ENCODE results near the gene FAM234B.

FAM234B gene

DNA sequence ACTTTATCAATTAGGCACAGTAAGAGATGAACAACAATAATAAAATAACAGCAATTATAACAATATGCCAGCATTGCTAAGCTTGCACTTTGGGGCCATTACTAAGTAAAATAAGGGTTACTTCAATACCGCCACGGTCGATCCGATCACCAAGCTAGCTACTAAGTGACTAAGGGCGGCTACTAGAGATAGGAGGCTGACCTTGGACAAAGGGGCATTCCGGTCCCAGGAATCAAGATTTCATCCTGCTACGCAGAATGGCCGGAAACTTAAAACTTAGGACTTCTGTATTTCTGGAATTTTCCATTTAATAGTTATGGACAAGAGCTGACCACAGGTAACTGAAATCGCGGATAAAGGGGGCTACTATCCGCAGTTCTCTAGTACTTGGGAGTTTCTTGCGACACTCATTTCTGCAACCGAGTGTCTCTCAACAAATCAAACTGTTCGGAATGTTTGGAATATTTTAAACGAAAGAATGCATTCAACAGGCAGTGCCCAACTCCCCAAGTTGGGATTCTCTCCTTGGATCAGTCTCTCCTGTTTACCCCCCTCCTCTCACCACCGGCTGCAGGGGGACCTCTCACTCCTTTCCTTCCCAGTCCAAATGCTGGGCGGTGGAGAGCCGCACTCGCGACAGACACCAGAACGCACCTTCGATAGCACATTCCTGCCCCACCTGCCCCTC lies 44.8 kb upstream of the FAM234B start:
- H3K4me3 ChIP-seq (ENCODE audit: low read length): peak overlapping the region; percentile 100
- peak; percentile 40 for DNase-seq (ENCODE audit: low read depth)

DNA sequence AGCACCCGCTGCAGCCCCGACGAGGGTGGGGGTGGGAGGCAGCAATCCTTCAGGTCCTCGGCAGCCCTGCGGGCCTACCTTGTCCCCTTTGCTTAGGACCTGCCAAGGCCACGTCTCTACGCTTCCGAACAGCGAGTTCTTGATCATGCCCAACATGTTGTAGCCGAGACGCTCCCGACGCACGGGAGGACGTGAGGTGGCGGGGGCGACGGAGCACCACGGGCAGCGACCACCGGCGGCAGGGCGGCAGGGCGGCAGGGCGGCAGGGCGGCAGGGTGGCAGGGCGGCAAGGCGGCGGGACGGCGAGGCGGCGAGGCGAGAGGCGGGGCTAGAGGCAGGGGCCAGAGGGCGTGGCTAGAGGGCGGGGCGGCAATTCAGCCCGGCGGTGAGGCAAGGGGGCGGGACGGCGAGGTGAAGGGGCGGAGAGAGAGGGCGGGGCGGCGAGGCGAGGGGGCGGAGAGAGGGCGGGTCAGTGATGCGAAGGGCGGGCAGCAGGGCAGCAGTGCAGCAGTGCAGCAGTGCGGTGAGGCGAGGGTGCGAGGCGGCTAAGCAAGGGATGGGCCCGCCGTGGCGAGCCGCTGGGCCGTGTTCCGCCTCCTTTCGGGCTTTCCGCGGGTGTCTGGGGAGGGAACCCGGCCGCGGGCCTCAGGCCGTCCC lies 44.1 kb upstream of the FAM234B start, which contains the start of gene HEBP1:
TSS of gene HEBP1 (minus strand) at position 307 of the 657 bp plus-strand sequence. CDS start at position 156, 151 bp downstream.
- H3K4me3 ChIP-seq (ENCODE audit: low read length): peak within 1 kb of the TSS; percentile 100
- peak; percentile 89 for DNase-seq (ENCODE audit: low read depth)
- TF ChIP-seq, protein P1, sequence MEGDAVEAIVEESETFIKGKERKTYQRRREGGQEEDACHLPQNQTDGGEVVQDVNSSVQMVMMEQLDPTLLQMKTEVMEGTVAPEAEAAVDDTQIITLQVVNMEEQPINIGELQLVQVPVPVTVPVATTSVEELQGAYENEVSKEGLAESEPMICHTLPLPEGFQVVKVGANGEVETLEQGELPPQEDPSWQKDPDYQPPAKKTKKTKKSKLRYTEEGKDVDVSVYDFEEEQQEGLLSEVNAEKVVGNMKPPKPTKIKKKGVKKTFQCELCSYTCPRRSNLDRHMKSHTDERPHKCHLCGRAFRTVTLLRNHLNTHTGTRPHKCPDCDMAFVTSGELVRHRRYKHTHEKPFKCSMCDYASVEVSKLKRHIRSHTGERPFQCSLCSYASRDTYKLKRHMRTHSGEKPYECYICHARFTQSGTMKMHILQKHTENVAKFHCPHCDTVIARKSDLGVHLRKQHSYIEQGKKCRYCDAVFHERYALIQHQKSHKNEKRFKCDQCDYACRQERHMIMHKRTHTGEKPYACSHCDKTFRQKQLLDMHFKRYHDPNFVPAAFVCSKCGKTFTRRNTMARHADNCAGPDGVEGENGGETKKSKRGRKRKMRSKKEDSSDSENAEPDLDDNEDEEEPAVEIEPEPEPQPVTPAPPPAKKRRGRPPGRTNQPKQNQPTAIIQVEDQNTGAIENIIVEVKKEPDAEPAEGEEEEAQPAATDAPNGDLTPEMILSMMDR (conservative IDR thresholded peaks at IDR 0.05; ENCODE audit: low read length): no peak

More for the DNA sequence above, 44.8 kb upstream of the FAM234B start:
- TF ChIP-seq, protein P1 (conservative IDR thresholded peaks at IDR 0.05; ENCODE audit: low read length): no peak

DNA sequence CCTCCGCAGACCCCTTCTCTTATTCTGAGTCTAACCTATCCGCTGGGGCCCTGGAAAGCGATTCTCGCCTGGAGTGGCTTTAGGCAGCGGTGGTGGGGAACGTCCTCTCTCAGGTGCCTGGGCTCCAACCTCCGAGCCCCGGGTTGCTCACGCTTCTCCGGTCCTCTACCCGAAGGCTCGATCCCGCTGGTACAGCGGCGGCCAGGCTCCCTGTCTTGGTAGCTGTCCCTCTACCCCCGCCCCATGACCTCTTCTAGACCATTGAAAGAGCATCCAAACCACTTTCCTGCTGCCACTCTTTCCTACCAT lies 43.6 kb upstream of the FAM234B start:
- peak overlapping the region; percentile 68 for H3K4me3 ChIP-seq (ENCODE audit: low read length)
- peak; percentile 24 for DNase-seq (ENCODE audit: low read depth)
- TF ChIP-seq, protein P1 (conservative IDR thresholded peaks at IDR 0.05; ENCODE audit: low read length): no peak; the same call in 1 of the 2 replicates

DNA sequence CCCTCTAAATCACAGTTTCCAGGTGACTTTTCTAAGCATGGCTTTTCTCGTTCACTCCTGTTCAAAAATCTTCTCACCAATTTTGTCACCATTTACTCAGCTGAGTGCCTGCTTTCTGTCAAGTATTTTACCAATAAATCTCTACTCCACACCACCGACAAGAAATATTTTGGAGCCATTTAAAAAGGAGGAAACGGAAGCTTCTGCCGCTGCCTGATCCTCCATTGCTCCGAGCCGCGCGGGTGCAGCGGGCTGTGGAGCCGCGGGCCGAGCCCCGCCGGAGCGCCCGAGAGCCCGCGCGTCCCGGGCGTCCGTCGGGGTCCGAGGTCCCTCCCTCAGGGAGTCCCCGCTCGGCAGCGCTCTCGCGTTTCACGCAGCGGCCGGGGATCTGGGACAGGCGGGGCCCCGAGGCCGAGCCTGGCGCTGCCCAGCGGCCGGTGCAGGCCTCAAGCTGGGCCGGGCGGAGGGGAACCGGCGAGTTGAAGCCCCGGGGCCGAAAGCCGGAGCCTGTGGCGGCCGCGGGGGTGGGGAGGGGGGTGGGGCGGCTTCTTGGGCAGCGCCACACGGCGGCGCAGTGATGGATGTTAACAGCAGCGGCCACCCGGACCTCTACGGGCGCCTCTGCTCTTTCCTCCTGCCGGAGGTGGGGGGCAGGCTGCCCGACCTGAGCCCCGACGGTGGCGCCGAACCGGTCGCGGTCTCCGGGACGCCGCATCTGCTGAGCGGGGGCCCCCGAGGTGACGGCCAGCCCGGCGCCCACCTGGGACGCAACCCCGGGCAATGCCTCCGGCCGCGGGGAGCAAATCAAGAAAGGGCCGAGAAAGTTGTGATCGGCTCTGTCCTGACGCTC lies 43.0 kb upstream of the FAM234B start:
- peak; percentile 48 for DNase-seq (ENCODE audit: low read depth)
- TF ChIP-seq, protein P1 (conservative IDR thresholded peaks at IDR 0.05; ENCODE audit: low read length): peak; percentile 35
- peak overlapping the region; percentile 68 for H3K4me3 ChIP-seq (ENCODE audit: low read length)

DNA sequence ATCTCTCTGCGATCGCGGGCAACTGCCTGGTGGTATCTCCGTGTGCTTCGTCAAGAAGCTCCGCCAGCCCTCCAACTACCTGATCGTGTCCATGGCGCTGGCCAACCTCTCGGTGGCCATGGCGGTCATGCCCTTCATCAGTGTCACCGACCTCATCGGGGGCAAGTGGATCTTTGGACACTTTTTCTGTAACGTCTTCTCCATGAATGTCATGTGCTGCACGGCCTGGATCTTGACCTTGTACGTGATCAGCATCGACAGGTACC lies 42.5 kb upstream of the FAM234B start:
- peak overlapping the region; percentile 68 for H3K4me3 ChIP-seq (ENCODE audit: low read length)
- TF ChIP-seq, protein P1 (conservative IDR thresholded peaks at IDR 0.05; ENCODE audit: low read length): no peak
- no peak for DNase-seq (ENCODE audit: low read depth)

DNA sequence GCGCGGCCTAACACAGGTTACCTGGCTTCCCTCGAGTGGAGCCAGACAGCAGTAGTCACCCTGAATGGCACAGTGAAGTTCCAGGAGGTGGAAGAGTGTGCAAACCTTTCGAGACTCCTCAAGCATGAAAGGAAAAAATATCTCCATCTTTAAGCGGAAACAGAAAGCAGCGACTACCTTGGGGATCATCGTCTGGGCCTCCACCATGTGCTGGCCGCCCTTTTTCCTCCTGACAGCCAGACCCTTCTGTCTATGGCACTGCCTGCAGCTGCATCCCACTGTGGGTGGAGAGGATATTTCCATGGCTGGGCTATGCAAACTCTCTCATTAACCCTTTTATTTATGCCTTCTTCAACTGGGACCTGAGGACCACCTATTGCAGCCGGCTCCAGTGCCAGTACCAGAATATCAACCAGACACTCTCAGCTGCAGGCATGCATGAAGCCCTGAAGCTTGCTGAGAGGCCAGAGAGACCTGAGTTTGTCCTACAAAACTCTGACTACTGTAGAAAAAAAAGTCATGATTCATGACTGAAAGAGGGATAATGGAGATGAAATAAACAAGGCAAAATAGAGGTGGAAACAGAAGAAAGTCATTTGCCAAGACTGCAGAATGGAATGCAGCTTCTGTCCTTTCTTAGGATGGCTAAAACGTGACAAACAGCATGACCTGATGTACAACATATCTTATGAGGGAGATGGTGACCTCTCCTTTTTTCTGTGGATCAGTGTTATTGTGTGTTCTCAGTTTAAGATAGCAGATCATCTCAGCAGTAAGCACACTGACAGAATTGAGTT lies 41.7 kb upstream of the FAM234B start:
- peak overlapping the region; percentile 68; the same call in 1 of the 2 replicates for H3K4me3 ChIP-seq (ENCODE audit: low read length)
- DNase-seq (ENCODE audit: low read depth): no peak
- TF ChIP-seq, protein P1 (conservative IDR thresholded peaks at IDR 0.05; ENCODE audit: low read length): no peak
